ENCODE measurements around the gene GAREM2. TPM values are rescaled to one million over a fixed set of nuclear protein-coding genes. Genes with fewer than 3 reads are reported as not detected.

GAREM2 gene
- total RNA-seq, 1 experiment from 2014 or later = 2.8 TPM

GRCh38 chr2:26157580-26157979, 15.3 kb upstream of the GAREM2 start:
- Histone ChIP-seq H3K4me3 (ENCODE audit: low read depth, low read length, poor library complexity, severe bottlenecking) (no peak overlapping the region), H3K27me3 (replicated peaks; ENCODE audit: insufficient read depth, low read depth, low read length, poor library complexity) (no peaks in the 10 kb centered on the region), H3K9me3 (ENCODE audit: low read depth, low read length, poor library complexity, severe bottlenecking) (peaks cover 12% of the 10 kb centered on the region), H3K4me1 (ENCODE audit: insufficient read depth, low read length, poor library complexity, severe bottlenecking) (no peaks in the 10 kb centered on the region), H3K27ac (ENCODE audit: low read depth, low read length, poor library complexity, severe bottlenecking) (no peak overlapping the region), H3K36me3 (ENCODE audit: insufficient read depth, low read length, poor library complexity, severe bottlenecking) (no peaks in the 10 kb centered on the region)
- BruUV-seq (replicated peaks) = no TSS peak
- POLR2A ChIA-PET (ENCODE audit: low non-redundant PET) = interaction anchor here (0.6 kb wide), 1 partner anchor 223 kb away, joined by 5 read pairs; no protein-coding TSS in a partner anchor
- intact Hi-C loops (cut with micrococcal nuclease; ENCODE audit: unreplicated experiment) = no loop called here
- TF ChIP-seq EZH2 (IDR thresholded peaks at IDR 0.05; ENCODE audit: borderline replicate concordance, low read depth, low read length, poor library complexity, severe bottlenecking) = no peak
- TF ChIP-seq, protein P1, sequence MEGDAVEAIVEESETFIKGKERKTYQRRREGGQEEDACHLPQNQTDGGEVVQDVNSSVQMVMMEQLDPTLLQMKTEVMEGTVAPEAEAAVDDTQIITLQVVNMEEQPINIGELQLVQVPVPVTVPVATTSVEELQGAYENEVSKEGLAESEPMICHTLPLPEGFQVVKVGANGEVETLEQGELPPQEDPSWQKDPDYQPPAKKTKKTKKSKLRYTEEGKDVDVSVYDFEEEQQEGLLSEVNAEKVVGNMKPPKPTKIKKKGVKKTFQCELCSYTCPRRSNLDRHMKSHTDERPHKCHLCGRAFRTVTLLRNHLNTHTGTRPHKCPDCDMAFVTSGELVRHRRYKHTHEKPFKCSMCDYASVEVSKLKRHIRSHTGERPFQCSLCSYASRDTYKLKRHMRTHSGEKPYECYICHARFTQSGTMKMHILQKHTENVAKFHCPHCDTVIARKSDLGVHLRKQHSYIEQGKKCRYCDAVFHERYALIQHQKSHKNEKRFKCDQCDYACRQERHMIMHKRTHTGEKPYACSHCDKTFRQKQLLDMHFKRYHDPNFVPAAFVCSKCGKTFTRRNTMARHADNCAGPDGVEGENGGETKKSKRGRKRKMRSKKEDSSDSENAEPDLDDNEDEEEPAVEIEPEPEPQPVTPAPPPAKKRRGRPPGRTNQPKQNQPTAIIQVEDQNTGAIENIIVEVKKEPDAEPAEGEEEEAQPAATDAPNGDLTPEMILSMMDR (conservative IDR thresholded peaks at IDR 0.05; ENCODE audit: low read depth, low read length) = no peak
- DNase-seq (ENCODE audit: low spot score) = no peak
- CTCF ChIA-PET = no interaction called here

DNA sequence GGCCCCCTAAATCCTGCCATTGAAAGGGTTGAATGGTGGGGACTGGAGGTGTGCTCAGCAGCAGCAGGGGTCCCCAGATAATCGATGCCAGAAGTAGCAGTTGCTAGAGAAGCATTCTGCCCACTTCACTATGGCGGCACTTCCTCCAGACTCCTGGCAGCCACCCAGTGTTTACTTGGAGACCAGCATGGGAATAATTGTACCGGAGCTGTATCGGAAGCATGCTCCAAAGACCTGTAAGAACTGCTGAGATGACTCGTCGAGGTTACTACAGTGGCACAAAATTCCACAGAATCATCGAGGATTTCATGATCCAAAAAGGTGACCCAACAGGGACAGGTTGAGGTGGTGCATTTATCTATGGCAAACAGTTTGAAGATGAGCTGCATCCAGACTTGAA, 11.0 kb upstream of the GAREM2 start:
- no peak for DNase-seq (ENCODE audit: low spot score)
- no TSS peak for BruUV-seq (replicated peaks)
- ChIA-PET POLR2A (ENCODE audit: low non-redundant PET) (no interaction called here), CTCF (no interaction called here)
- no peaks in the 10 kb centered on the region for H3K36me3 ChIP-seq (ENCODE audit: insufficient read depth, low read length, poor library complexity, severe bottlenecking)
- H3K9me3 ChIP-seq (ENCODE audit: low read depth, low read length, poor library complexity, severe bottlenecking) = no peaks in the 10 kb centered on the region
- H3K27me3 ChIP-seq (replicated peaks; ENCODE audit: insufficient read depth, low read depth, low read length, poor library complexity) = no peaks in the 10 kb centered on the region
- H3K4me3 ChIP-seq (ENCODE audit: low read depth, low read length, poor library complexity, severe bottlenecking) = no peak overlapping the region
- intact Hi-C loops (cut with micrococcal nuclease; ENCODE audit: unreplicated experiment) = no loop called here
- H3K4me1 ChIP-seq (ENCODE audit: insufficient read depth, low read length, poor library complexity, severe bottlenecking) = no peaks in the 10 kb centered on the region
- no peak overlapping the region for H3K27ac ChIP-seq (ENCODE audit: low read depth, low read length, poor library complexity, severe bottlenecking)
- TF ChIP-seq, protein P1 (conservative IDR thresholded peaks at IDR 0.05; ENCODE audit: low read depth, low read length) = no peak
- no peak for TF ChIP-seq EZH2 (IDR thresholded peaks at IDR 0.05; ENCODE audit: borderline replicate concordance, low read depth, low read length, poor library complexity, severe bottlenecking)

- intact Hi-C loops (cut with micrococcal nuclease; ENCODE audit: unreplicated experiment) = no loop called here
- BruUV-seq (replicated peaks) = no TSS peak
- no peaks in the 10 kb centered on the region for H3K36me3 ChIP-seq (ENCODE audit: insufficient read depth, low read length, poor library complexity, severe bottlenecking)
- TF ChIP-seq EZH2 (IDR thresholded peaks at IDR 0.05; ENCODE audit: borderline replicate concordance, low read depth, low read length, poor library complexity, severe bottlenecking) = no peak
- TF ChIP-seq, protein P1 (conservative IDR thresholded peaks at IDR 0.05; ENCODE audit: low read depth, low read length) = no peak
- no peaks in the 10 kb centered on the region for H3K27me3 ChIP-seq (replicated peaks; ENCODE audit: insufficient read depth, low read depth, low read length, poor library complexity)
- no peak overlapping the region for H3K27ac ChIP-seq (ENCODE audit: low read depth, low read length, poor library complexity, severe bottlenecking)
- H3K9me3 ChIP-seq (ENCODE audit: low read depth, low read length, poor library complexity, severe bottlenecking) = no peaks in the 10 kb centered on the region
- POLR2A ChIA-PET (ENCODE audit: low non-redundant PET) = no interaction called here
- DNase-seq (ENCODE audit: low spot score) = no peak
- CTCF ChIA-PET = no interaction called here
- no peaks in the 10 kb centered on the region for H3K4me1 ChIP-seq (ENCODE audit: insufficient read depth, low read length, poor library complexity, severe bottlenecking)
- no peak overlapping the region for H3K4me3 ChIP-seq (ENCODE audit: low read depth, low read length, poor library complexity, severe bottlenecking)
These were observed 9.9 kb upstream of the GAREM2 start for GRCh38 chr2:26162963-26163362.

Data from A673 (cell line).